Caco-2 (cell line): ENCODE results near the gene PTRHD1. TPM values are rescaled to one million over a fixed set of nuclear protein-coding genes. Genes with fewer than 3 reads are reported as not detected.

Source experiments
- BruUV-seq: library from RNA; stranded (reverse); fragments of 400-500 nt; replicated peaks from 2 replicates; lab custom pipeline; 2021; lab: Mats Ljungman, UMichigan
- CTCF ChIA-PET: fragments of 300-600 bp; sonication (Branson Sonifier 250); formaldehyde crosslinking; loops from one replicate; lab custom pipeline; 2022; ENCODE audit warnings: antibody characterized with exemption; lab: Charles Lee
- POLR2A ChIA-PET: fragments of 300-600 bp; sonication (Branson Sonifier 250); formaldehyde crosslinking; loops from one replicate; lab custom pipeline; 2022; ENCODE audit warnings: antibody characterized with exemption; lab: Charles Lee
- DNase-seq, 2 experiments: peaks; one replicate each; pipeline versions ENCODE4 v3.0.0 to v3.0.0-alpha.2; 2020 to 2022
- H3K27me3 ChIP-seq: replicated peaks from 2 replicates; pipeline ENCODE4 v1.6.0; 2011; ENCODE audit warnings: low read length; ENCODE audit not compliant: control insufficient read depth, insufficient read depth
- H3K36me3 ChIP-seq: 2 replicates; pipeline ENCODE4 v1.5.1; 2011; ENCODE audit warnings: low read length; ENCODE audit not compliant: control insufficient read depth, insufficient read depth
- H3K4me1 ChIP-seq: fragments of 250-450 bp; sonication (Bioruptor Pico); 2 replicates; pipeline ENCODE4 v1.5.1; 2020; ENCODE audit warnings: mild to moderate bottlenecking
- H3K4me3 ChIP-seq: 2 replicates; pipeline ENCODE4 v1.5.1; 2011; ENCODE audit warnings: low read depth, mild to moderate bottlenecking, control low read depth, low read length
- H3K9me3 ChIP-seq: fragments of 250-450 bp; sonication (Bioruptor Pico); 2 replicates; pipeline ENCODE4 v1.5.1; 2020; ENCODE audit warnings: mild to moderate bottlenecking, moderate library complexity
- H3K27ac Mint-ChIP-seq: one replicate; pipeline ENCODE4 v1.8.0; 2022; ENCODE audit warnings: mixed read lengths; ENCODE audit not compliant: unreplicated experiment
- H3K27me3 Mint-ChIP-seq: one replicate; pipeline ENCODE4 v1.8.0; 2022; ENCODE audit warnings: mixed read lengths; ENCODE audit not compliant: insufficient read depth, unreplicated experiment
- H3K36me3 Mint-ChIP-seq: one replicate; pipeline ENCODE4 v1.8.0; 2022; ENCODE audit warnings: mild to moderate bottlenecking, mixed read lengths; ENCODE audit not compliant: insufficient read depth, unreplicated experiment
- H3K4me1 Mint-ChIP-seq: one replicate; pipeline ENCODE4 v1.8.0; 2022; ENCODE audit warnings: low read depth, mixed read lengths; ENCODE audit not compliant: unreplicated experiment
- H3K4me3 Mint-ChIP-seq: one replicate; pipeline ENCODE4 v1.8.0; 2022; ENCODE audit warnings: mild to moderate bottlenecking, moderate library complexity, mixed read lengths; ENCODE audit not compliant: unreplicated experiment
- H3K9me3 Mint-ChIP-seq: one replicate; pipeline ENCODE4 v1.8.0; 2022; ENCODE audit warnings: mixed read lengths; ENCODE audit not compliant: unreplicated experiment
- CTCF ChIP-seq, 2 experiments: fragments of 200-600 bp in 1 of 2; IDR thresholded peaks; 1 replicate in 1 of 2; 2 replicates in 1 of 2; pipeline versions ENCODE4 v1.5.1 to v1.8.0; 2011 to 2022; ENCODE audit warnings: antibody characterized with exemption in 1 of 2, control low read depth in 1 of 2, inconsistent platforms in 1 of 2, low read depth in 1 of 2, low read length in 1 of 2, mild to moderate bottlenecking in 1 of 2, moderate library complexity in 1 of 2; ENCODE audit not compliant: insufficient read depth in 1 of 2, severe bottlenecking in 1 of 2, unreplicated experiment in 1 of 2
- intact Hi-C: fragments of 100-400 bp; cut with micrococcal nuclease; formaldehyde crosslinking; loops from one replicate; pipeline ENCODE4 v1.10.0; 2022; ENCODE audit not compliant: unreplicated experiment
- total RNA-seq: library from RNA; stranded (reverse); gene quantifications from 2 replicates; pipeline ENCODE4 v1.2.3, GENCODE V29; 2022

PTRHD1 gene
- total RNA-seq, 1 experiment from 2014 or later, result 52.8 TPM

DNA sequence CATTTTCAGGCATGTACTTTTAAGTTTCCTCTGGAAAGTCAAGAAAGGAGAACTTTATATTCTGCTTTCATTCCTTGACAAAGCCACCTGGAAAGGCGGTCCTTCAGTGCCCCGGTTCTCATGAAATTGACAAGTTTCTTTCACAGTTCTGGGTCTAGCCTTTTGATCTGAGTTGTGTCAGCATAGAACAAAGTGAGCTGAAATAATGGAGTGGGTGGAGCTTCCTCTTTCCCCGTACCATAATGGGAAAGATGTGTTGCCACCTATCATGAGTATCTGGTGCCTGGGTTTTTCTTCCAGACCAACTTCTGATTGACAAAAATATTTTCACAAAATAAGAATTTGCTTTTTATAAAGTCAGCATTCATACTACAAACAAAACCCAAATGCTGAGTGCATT lies 49.3 kb downstream of the PTRHD1 start:
- H3K4me1 ChIP-seq, result no peaks in the 10 kb centered on the region
- no peak overlapping the region for H3K4me3 ChIP-seq
- no peaks in the 10 kb centered on the region; the same call in 1 of the 2 replicates for H3K36me3 ChIP-seq
- no TSS peak for BruUV-seq
- no peak overlapping the region for H3K27ac Mint-ChIP-seq
- H3K9me3 Mint-ChIP-seq, result no peaks in the 10 kb centered on the region
- TF ChIP-seq CTCF (IDR thresholded peaks at IDR 0.05; ENCODE audit: insufficient read depth in 1 of 2, low read depth in 1 of 2, low read length in 1 of 2, severe bottlenecking in 1 of 2, unreplicated experiment in 1 of 2), result no peak
- H3K4me1 Mint-ChIP-seq, result peaks cover 6% of the 10 kb centered on the region
- H3K27me3 ChIP-seq, result no peaks in the 10 kb centered on the region
- no peak for DNase-seq
- H3K27me3 Mint-ChIP-seq, result no peaks in the 10 kb centered on the region
- H3K36me3 Mint-ChIP-seq, result peaks cover 7% of the 10 kb centered on the region
- POLR2A ChIA-PET, result no interaction called here
- H3K9me3 ChIP-seq, result no peaks in the 10 kb centered on the region
- CTCF ChIA-PET, result no interaction called here
- intact Hi-C loops, result no loop called here
- H3K4me3 Mint-ChIP-seq, result no peak overlapping the region

DNA sequence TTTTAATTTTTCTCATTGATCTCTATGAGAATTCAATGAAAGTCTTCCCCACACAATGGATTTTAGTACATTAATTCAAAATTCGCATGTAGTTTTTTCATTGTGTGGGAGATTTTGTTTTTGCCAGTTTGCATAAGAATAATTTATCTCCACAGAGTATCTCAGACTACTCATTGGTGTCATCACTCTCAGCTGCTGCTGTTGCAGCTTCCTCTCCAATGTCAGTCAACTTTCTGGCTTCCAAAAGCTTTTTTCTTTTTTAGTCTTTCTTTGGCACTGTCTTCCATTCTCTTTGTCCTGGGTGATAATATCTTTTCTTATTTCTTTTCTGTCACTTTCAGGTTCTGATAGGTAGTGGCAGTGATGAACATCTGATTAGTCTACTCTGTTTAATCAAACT lies 50.5 kb downstream of the PTRHD1 start:
- no peaks in the 10 kb centered on the region for H3K4me1 ChIP-seq
- no peaks in the 10 kb centered on the region for H3K27me3 ChIP-seq
- no peak for DNase-seq
- H3K36me3 ChIP-seq, result no peaks in the 10 kb centered on the region; the same call in 1 of the 2 replicates
- Mint-ChIP-seq H3K36me3 (peaks cover 7% of the 10 kb centered on the region), H3K27ac (no peak overlapping the region), H3K27me3 (no peaks in the 10 kb centered on the region), H3K4me3 (no peak overlapping the region), H3K4me1 (peaks cover 6% of the 10 kb centered on the region), H3K9me3 (no peaks in the 10 kb centered on the region)
- H3K4me3 ChIP-seq, result no peak overlapping the region
- ChIA-PET POLR2A (no interaction called here), CTCF (no interaction called here)
- BruUV-seq, result no TSS peak
- H3K9me3 ChIP-seq, result no peaks in the 10 kb centered on the region
- TF ChIP-seq CTCF (IDR thresholded peaks at IDR 0.05; ENCODE audit: insufficient read depth in 1 of 2, low read depth in 1 of 2, low read length in 1 of 2, severe bottlenecking in 1 of 2, unreplicated experiment in 1 of 2), result no peak
- intact Hi-C loops, result no loop called here

DNA sequence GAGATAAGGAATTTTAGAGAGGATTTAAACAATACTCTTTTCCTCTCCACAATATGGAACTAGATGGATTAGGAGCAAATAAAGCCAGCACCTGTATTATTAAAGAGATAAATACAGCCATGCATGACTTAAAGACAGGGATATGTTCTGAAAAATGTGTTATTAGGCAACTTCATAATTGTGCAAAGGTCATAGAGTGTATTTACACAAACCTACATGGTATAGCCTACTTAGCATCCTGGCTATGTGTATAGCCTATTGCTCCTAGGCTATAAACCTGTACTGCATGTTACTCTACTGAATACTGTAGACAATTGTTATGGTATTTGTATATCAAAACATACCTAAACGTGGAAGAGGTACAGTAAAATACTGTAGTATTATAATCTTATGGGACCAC lies 53.0 kb downstream of the PTRHD1 start:
- H3K27ac Mint-ChIP-seq, result no peak overlapping the region
- TF ChIP-seq CTCF (IDR thresholded peaks at IDR 0.05; ENCODE audit: insufficient read depth in 1 of 2, low read depth in 1 of 2, low read length in 1 of 2, severe bottlenecking in 1 of 2, unreplicated experiment in 1 of 2), result no peak
- intact Hi-C loops, result no loop called here
- no peaks in the 10 kb centered on the region for H3K9me3 Mint-ChIP-seq
- Histone ChIP-seq H3K4me3 (no peak overlapping the region), H3K4me1 (peaks cover under 1% of the 10 kb centered on the region; the same call in 1 of the 2 replicates), H3K27me3 (no peaks in the 10 kb centered on the region), H3K9me3 (no peaks in the 10 kb centered on the region), H3K36me3 (no peaks in the 10 kb centered on the region; the same call in 1 of the 2 replicates)
- peaks cover 6% of the 10 kb centered on the region for H3K4me1 Mint-ChIP-seq
- no peak for DNase-seq
- ChIA-PET POLR2A (no interaction called here), CTCF (no interaction called here)
- no peaks in the 10 kb centered on the region for H3K27me3 Mint-ChIP-seq
- BruUV-seq, result no TSS peak
- H3K4me3 Mint-ChIP-seq, result no peak overlapping the region
- H3K36me3 Mint-ChIP-seq, result peaks cover 7% of the 10 kb centered on the region

Other genes with a start within 250 kb of the PTRHD1 start
- gene CENPO, start within 50 bp of the PTRHD1 start, total RNA-seq, result 54.8 and 58.3 TPM in 2 replicates
- gene ADCY3, start 126.8 kb upstream of the PTRHD1 start, total RNA-seq, result 71.3 and 75.6 TPM in 2 replicates
- gene DNAJC27, start 178.6 kb upstream of the PTRHD1 start, total RNA-seq, result 5.1 and 6.1 TPM in 2 replicates
- 14.5 and 19.1 TPM in 2 replicates for gene EFR3B, start 248.7 kb upstream of the PTRHD1 start, total RNA-seq